DMS153 treated with DMSO at 0.1 percent for 48 hours (cell line): ENCODE results near the gene OXCT2.

ENCODE experiments used
- DNase-seq: peaks from one replicate; lab custom pipeline; 2025; ENCODE audit not compliant: unreplicated experiment; lab: John Stamatoyannopoulos, UW

OXCT2 gene

GRCh38 chr1:39737546-39738169, 33.5 kb downstream of the OXCT2 start:
- no peak for DNase-seq

DNA sequence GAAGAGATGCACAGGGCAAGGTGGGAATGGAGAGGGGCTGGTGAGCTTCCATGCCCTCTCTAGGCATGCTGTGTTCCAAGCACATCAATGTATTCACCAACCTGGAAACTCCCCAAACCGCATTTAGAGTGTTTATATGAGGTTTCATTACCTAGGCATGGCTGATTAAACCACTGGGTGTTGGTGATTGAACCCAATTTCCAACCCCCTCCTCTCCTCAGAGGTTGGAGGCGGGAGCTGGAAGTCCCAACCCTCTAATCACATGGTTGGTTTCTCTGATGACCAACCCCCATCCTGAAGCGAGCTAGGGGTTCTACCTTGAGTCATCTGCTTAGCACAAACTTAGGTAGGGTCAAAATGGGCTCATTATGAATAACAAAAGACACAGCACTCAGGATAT, 35.4 kb downstream of the OXCT2 start:
- DNase-seq, result no peak

- no peak for DNase-seq
These were observed 38.0 kb downstream of the OXCT2 start for GRCh38 chr1:39733161-39733560.

DNA sequence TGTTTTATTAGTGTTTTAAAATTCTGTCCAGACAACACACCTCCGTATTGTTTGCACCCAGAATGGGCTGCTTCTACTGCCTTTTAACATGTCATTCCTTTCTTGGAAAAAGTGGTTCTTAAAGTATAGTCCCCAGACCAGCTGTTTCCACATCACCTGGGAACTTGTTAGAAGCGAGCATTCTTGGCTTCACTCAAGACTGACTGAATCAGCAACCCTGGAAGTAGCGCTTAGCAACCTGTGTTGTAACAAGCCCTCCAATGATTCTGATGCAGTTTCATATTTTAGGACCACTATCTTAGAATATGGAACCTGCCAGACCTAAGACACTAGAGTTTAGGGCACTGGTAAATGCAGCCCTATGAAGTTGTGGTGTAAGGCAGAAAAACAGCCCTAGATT, 38.4 kb downstream of the OXCT2 start:
- DNase-seq, result no peak

- no peak for DNase-seq
These were observed 41.3 kb downstream of the OXCT2 start for GRCh38 chr1:39729842-39730241.

- DNase-seq, result no peak
These were observed 42.1 kb downstream of the OXCT2 start for GRCh38 chr1:39729030-39729429.

- DNase-seq, result peak; percentile 70
These were observed 43.2 kb downstream of the OXCT2 start for GRCh38 chr1:39727932-39728317.

DNA sequence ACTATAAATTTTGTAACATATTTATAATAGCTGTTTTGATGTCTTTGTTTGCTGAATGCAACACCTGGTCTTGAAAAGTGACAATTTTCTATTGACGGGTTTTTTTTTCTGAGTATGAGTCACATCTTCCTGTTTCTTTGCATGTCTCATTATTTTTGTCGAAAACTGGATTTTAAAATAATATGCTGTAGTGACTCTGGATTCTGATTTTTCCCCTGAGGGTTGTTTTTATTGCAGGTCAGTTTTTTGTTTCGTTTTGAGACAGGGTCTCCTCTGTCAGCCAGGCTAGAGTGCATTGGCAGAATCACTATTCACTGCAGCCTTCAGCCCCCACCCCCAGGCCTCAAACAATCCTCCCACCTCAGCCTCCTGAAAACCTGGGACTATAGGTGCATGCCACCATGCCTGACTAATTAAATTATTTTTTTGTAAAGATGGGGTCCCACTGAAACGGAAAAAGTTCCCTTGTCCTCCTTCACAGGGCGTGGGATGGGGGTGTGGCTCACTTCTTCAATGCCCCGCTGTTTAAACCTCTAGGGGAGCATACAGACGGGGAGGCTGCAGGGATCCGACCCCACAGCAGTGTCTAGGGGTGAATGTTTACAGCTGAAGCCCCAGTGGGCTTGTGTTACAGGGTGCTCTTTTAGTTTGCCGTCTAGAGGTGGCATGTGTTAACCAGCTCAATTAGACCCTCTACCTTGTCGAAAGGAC, 43.8 kb downstream of the OXCT2 start:
- DNase-seq, result no peak

GRCh38 chr1:39726600-39726999, 44.5 kb downstream of the OXCT2 start:
- DNase-seq, result no peak

- DNase-seq, result no peak
These were observed 48.7 kb downstream of the OXCT2 start for GRCh38 chr1:39722495-39722894.

- DNase-seq, result no peak
These were observed 49.5 kb downstream of the OXCT2 start for GRCh38 chr1:39721664-39722063.

GRCh38 chr1:39720094-39720999, 50.8 kb downstream of the OXCT2 start:
- peak; percentile 99 for DNase-seq
